ENCODE results near the gene CCL1. TPM values are rescaled to one million over a fixed set of nuclear protein-coding genes. Genes with fewer than 3 reads are reported as not detected.

The CCL1 gene
- not detected in 2 replicates for total RNA-seq (ENCODE audit: low replicate concordance)

GRCh38 chr17:34363183-34363661, at the start of gene CCL1:
Gene CCL1, minus strand, starts transcription at chr17:34363233. Its CDS starts 72 bp downstream, at chr17:34363161.

GRCh38 chr17:34356194-34356593, 6.8 kb downstream of the CCL1 start, which contains the start of gene CCL13:
Gene CCL13, plus strand, starts transcription at chr17:34356480. Its CDS starts 47 bp downstream, at chr17:34356527.

GRCh38 chr17:34319039-34319483, 44.0 kb downstream of the CCL1 start, which contains the start of gene CCL8:
Gene CCL8, plus strand, starts transcription at chr17:34319435. Its CDS starts 67 bp downstream, at chr17:34319502.

Other genes starting within 250 kb of the CCL1 start
- 17.9 and 393 TPM in 2 replicates for gene CCL2, start 107.9 kb downstream of the CCL1 start, total RNA-seq (ENCODE audit: low replicate concordance)
- 0.70 TPM in 1 of 2 replicates, not detected in the other for gene CCL7, start 93.0 kb downstream of the CCL1 start, total RNA-seq (ENCODE audit: low replicate concordance)
- 0.15 TPM in 1 of 2 replicates, not detected in the other for gene CCL11, start 77.5 kb downstream of the CCL1 start, total RNA-seq (ENCODE audit: low replicate concordance)
- 1.2 TPM in 1 of 2 replicates, not detected in the other for gene CCL8, start 43.8 kb downstream of the CCL1 start, total RNA-seq (ENCODE audit: low replicate concordance)
- 2.0 TPM in 1 of 2 replicates, not detected in the other for gene CCL13, start 6.8 kb downstream of the CCL1 start, total RNA-seq (ENCODE audit: low replicate concordance)
- gene TMEM132E, start 216.3 kb upstream of the CCL1 start, total RNA-seq (ENCODE audit: low replicate concordance) = under 0.01 TPM in 1 of 2 replicates, not detected in the other

Measured in smooth muscle cell of the coronary artery (primary cell).